Bronchial epithelial cell (primary cell): Measurements from ENCODE around the gene DYSF. TPM values are rescaled to one million over a fixed set of nuclear protein-coding genes. Genes with fewer than 3 reads are reported as not detected.

Source experiments
- DNase-seq: peaks from one replicate; pipeline ENCODE4 v3.0.0-alpha.2; 2010; ENCODE audit warnings: low read depth
- FAIRE-seq: peaks from 2 replicates; lab custom pipeline; 2011; peaks lifted over from hg19 to GRCh38; lab: Jason Lieb, UNC
- H3K27me3 ChIP-seq: 2 replicates; pipeline ENCODE4 v1.5.1; 2011; ENCODE audit warnings: low read length; ENCODE audit not compliant: control insufficient read depth, insufficient read depth
- H3K36me3 ChIP-seq: 2 replicates; pipeline ENCODE4 v1.5.1; 2011; ENCODE audit warnings: low read length; ENCODE audit not compliant: control insufficient read depth, insufficient read depth
- H3K4me3 ChIP-seq: 2 replicates; pipeline ENCODE4 v1.5.1; 2011; ENCODE audit warnings: mild to moderate bottlenecking, low read depth, low read length, control low read depth
- total RNA-seq: library from RNA; depleted of rRNA; stranded (reverse); fragments of >200 nt; gene quantifications from 2 replicates; pipeline ENCODE4 v1.2.1, GENCODE V29; 2014
- TF ChIP-seq, protein P1 (sequence below): IDR thresholded peaks from 2 replicates; pipeline ENCODE4 v1.5.1; 2011; ENCODE audit warnings: mild to moderate bottlenecking, moderate library complexity, low read length, control low read depth, inconsistent platforms; ENCODE audit not compliant: insufficient read depth, severe bottlenecking

The DYSF gene
- total RNA-seq, 1 donor from 2014 or later, result under 0.01 TPM

DNA sequence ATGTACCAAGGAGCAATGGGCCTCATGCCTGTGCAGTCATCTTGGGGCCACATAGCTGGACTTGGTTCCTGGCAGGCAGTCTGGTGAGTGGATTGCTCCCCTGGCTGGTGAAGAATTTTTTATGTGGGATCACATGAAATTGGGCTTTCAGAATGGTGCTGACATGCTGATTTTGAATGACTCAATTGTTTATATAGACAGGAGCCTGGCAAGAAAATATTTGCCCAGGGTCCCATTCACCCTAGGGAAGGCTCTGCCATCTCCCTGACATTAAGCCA is 266.9 kb downstream of the DYSF start:
- Histone ChIP-seq H3K27me3 (peaks cover 2% of the 10 kb centered on the region), H3K36me3 (no peaks in the 10 kb centered on the region), H3K4me3 (no peak overlapping the region)
- TF ChIP-seq, protein P1, sequence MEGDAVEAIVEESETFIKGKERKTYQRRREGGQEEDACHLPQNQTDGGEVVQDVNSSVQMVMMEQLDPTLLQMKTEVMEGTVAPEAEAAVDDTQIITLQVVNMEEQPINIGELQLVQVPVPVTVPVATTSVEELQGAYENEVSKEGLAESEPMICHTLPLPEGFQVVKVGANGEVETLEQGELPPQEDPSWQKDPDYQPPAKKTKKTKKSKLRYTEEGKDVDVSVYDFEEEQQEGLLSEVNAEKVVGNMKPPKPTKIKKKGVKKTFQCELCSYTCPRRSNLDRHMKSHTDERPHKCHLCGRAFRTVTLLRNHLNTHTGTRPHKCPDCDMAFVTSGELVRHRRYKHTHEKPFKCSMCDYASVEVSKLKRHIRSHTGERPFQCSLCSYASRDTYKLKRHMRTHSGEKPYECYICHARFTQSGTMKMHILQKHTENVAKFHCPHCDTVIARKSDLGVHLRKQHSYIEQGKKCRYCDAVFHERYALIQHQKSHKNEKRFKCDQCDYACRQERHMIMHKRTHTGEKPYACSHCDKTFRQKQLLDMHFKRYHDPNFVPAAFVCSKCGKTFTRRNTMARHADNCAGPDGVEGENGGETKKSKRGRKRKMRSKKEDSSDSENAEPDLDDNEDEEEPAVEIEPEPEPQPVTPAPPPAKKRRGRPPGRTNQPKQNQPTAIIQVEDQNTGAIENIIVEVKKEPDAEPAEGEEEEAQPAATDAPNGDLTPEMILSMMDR, result no peak
- FAIRE-seq (no peak), DNase-seq (no peak)

DNA sequence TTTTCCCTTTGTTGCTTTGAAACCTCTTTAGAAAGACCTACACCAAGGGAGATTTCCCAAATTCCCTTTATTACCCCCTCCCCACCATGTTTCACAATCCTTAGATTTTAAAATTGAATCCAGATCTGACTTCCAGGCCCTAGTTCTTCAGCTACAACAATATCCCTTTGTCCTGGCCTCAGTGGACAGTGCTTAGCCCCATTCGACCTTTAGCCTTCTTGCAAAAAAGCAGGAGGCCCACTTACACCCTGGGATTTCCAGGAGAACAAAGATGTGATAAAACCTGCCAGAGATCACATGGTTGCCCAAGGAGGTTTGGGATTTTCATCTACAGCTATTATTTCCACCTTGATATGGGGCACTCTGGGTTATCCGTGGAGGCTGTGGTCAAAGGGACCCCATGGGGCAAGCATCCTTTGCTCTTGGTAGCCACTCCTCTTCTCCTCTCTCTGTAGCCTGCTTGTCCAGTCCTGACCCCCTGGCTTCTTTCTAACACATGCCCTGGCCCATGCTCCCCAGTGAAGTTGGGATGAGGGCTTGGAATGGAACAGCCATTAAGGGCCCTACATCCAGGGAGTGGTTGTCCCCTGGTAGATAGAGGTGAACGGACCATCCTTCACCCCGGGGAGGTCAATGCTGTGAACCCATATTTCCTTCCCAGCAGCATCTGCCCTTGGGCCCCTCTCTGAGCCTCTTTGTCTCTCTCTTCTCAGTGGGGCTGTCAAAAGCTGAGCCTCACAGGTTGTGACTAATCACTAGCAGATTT is 267.4 kb downstream of the DYSF start:
- FAIRE-seq (no peak), DNase-seq (no peak)
- H3K4me3 ChIP-seq, result no peak overlapping the region
- peaks cover 2% of the 10 kb centered on the region for H3K27me3 ChIP-seq
- TF ChIP-seq, protein P1, result no peak
- no peaks in the 10 kb centered on the region for H3K36me3 ChIP-seq

DNA sequence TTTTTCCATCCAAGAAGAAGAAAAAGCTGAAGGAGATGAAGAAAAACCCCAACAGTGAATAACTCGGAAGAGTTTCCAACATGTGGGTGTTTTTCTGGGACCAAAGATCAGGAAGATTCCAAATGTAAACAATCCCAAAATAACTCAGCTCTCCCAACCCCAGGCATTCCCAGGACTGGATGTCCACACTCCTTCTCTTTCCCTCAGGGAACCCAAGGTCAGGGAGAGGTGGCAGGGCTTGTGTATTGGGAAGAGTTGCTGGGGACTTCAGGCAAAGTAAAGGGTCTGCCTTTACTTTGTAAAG is 268.0 kb downstream of the DYSF start:
- H3K4me3 ChIP-seq, result no peak overlapping the region
- no peaks in the 10 kb centered on the region for H3K36me3 ChIP-seq
- TF ChIP-seq, protein P1, result no peak
- peaks cover 2% of the 10 kb centered on the region for H3K27me3 ChIP-seq
- DNase-seq (no peak), FAIRE-seq (no peak)

DNA sequence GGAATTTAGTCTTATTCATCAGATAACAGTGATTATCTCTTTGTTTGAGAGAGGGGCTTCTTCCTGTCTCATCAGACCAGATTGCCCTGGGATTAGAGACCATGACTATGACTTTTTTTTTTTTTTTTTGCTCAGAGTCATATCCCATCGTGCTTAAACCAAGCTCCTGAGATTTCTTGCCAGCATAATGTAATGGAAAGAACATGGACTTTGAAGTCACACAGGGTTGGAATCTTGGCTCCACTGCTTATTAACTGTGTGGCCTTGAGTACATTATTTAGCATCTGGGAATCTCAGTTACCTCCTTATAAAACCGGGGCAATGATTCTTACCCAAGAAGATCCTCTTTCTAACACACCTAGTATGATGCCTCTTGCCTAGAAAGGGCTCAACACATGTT is 268.3 kb downstream of the DYSF start:
- DNase-seq (no peak), FAIRE-seq (no peak)
- H3K36me3 ChIP-seq, result no peaks in the 10 kb centered on the region
- H3K27me3 ChIP-seq, result peaks cover 2% of the 10 kb centered on the region
- TF ChIP-seq, protein P1, result no peak
- H3K4me3 ChIP-seq, result no peak overlapping the region

DNA sequence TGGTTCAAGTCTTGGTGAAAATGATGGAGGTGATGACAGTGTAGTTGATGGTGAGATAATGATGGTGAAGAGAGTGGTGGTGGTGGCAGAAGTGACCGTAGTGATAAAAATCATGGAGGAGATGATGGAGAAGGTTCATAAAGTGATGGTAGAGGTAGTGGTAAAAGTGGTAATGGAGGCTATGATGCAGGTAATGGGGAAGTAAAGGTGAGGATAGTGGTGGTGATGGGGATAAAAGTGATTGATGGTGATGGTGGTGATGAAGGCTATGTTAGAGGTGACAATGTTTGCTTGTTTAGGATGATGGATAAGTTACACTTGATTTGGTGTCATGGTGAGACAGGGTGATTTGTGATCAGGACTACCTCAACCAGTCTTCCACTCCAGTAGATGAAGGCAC is 268.9 kb downstream of the DYSF start:
- no peak for FAIRE-seq
- TF ChIP-seq, protein P1, result no peak
- no peak for DNase-seq
- Histone ChIP-seq H3K27me3 (peaks cover 2% of the 10 kb centered on the region), H3K4me3 (no peak overlapping the region), H3K36me3 (no peaks in the 10 kb centered on the region)

DNA sequence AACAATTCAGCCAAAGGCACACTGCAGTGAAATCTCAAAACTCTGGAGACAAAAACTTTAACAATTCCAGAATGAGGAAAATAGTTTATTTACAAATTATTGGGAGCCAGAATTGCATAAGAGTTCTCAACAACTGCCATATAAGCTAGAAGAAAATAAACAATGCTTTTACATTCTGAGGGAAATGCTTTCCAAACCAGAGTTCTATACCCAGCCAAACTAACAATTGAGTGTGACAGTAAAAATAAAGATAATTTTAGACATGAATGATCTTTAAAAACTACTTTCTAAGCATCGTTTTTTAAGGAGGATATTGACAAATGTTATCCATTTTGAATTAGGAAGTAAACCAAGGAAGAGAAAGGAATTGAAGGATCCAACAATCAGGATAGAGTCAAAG is 271.4 kb downstream of the DYSF start:
- TF ChIP-seq, protein P1, result no peak
- Histone ChIP-seq H3K27me3 (no peaks in the 10 kb centered on the region), H3K4me3 (no peak overlapping the region), H3K36me3 (no peaks in the 10 kb centered on the region)
- DNase-seq (no peak), FAIRE-seq (no peak)
